ENCODE results near the gene TMTC1. TPM values are rescaled to one million over a fixed set of nuclear protein-coding genes. Genes with fewer than 3 reads are reported as not detected.

The TMTC1 gene
- total RNA-seq, 2 experiments from 2014 or later = not detected

- H3K4me1 Mint-ChIP-seq (ENCODE audit: low read depth) = no peaks in the 10 kb centered on the region
- ATAC-seq = no peak
- ChIA-PET POLR2A (no interaction called here), CTCF (no interaction called here)
- no peak for DNase-seq
- H3K36me3 Mint-ChIP-seq (ENCODE audit: low read depth) = no peaks in the 10 kb centered on the region
- no peak overlapping the region for H3K27ac Mint-ChIP-seq
- no peaks in the 10 kb centered on the region for H3K9me3 Mint-ChIP-seq (ENCODE audit: insufficient read depth)
- H3K27me3 Mint-ChIP-seq (ENCODE audit: low read depth) = no peaks in the 10 kb centered on the region
- no peak overlapping the region for H3K4me3 Mint-ChIP-seq
Observed at GRCh38 chr12:29671742-29672141, 112.0 kb downstream of the TMTC1 start.

DNA sequence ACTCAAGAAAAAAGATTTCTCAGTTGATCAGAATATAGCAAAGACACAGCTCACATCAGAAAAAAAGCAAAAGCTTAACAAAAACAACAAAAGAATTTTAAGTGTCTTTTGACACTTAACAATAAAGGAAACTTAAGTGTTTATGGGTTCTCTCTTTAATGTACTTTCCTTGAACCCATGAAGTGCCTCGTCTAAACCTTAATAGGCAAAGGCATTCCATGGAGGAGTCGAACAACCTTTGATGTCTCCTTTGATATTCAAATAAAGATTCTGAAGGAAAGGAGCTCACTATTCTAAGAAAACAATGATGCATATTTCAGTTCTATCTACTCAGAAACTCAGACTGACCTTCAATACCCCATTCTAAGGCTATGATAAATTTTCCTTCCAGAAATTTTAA lies 116.7 kb downstream of the TMTC1 start:
- Mint-ChIP-seq H3K9me3 (ENCODE audit: insufficient read depth) (no peaks in the 10 kb centered on the region), H3K4me3 (no peak overlapping the region), H3K36me3 (ENCODE audit: low read depth) (no peaks in the 10 kb centered on the region), H3K4me1 (ENCODE audit: low read depth) (no peaks in the 10 kb centered on the region), H3K27ac (no peak overlapping the region), H3K27me3 (ENCODE audit: low read depth) (no peaks in the 10 kb centered on the region)
- ATAC-seq (no peak), DNase-seq (no peak)
- POLR2A ChIA-PET = no interaction called here
- CTCF ChIA-PET = no interaction called here

- H3K4me1 Mint-ChIP-seq (ENCODE audit: low read depth) = no peaks in the 10 kb centered on the region
- no peak overlapping the region for H3K27ac Mint-ChIP-seq
- no peaks in the 10 kb centered on the region for H3K9me3 Mint-ChIP-seq (ENCODE audit: insufficient read depth)
- H3K4me3 Mint-ChIP-seq = no peak overlapping the region
- no peaks in the 10 kb centered on the region for H3K36me3 Mint-ChIP-seq (ENCODE audit: low read depth)
- ATAC-seq (no peak), DNase-seq (no peak)
- CTCF ChIA-PET = no interaction called here
- no peaks in the 10 kb centered on the region for H3K27me3 Mint-ChIP-seq (ENCODE audit: low read depth)
- POLR2A ChIA-PET = no interaction called here
Observed at GRCh38 chr12:29665107-29665506, 118.6 kb downstream of the TMTC1 start.

DNA sequence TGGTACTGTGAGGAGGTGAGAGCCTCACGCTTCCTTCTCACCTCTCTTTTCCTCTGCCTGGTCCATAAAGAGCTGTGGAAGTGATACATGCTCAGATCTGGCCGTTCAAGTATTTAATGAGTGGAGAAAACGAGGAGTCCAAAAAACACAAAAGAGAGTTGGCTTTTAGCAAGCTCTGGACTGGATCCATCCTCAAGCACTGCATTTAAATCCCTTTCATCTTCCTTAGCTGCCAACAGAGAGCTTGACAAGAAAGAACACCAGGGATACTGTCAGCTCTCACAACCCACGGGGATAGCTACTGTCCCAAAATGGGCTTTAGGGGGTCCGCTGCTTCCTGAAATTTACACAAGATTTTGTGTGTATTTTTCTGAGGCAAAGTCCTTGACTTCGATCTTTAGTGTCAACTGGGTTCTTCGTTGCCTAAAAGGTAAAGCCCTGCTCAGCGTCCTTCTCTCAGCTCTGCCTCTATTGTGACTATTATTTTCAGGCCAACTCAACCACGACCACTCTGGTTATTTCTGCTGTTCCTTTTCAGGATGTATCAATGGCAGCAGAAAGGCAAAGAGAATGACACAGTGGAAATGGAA lies 120.9 kb downstream of the TMTC1 start:
- no peak for ATAC-seq
- ChIA-PET POLR2A (no interaction called here), CTCF (no interaction called here)
- no peak overlapping the region for H3K27ac Mint-ChIP-seq
- no peaks in the 10 kb centered on the region for H3K27me3 Mint-ChIP-seq (ENCODE audit: low read depth)
- H3K36me3 Mint-ChIP-seq (ENCODE audit: low read depth) = no peaks in the 10 kb centered on the region
- H3K4me3 Mint-ChIP-seq = no peak overlapping the region
- no peaks in the 10 kb centered on the region for H3K9me3 Mint-ChIP-seq (ENCODE audit: insufficient read depth)
- H3K4me1 Mint-ChIP-seq (ENCODE audit: low read depth) = no peaks in the 10 kb centered on the region
- no peak for DNase-seq

- no peak for ATAC-seq
- DNase-seq = no peak
- Mint-ChIP-seq H3K27ac (no peak overlapping the region), H3K9me3 (ENCODE audit: insufficient read depth) (no peaks in the 10 kb centered on the region), H3K4me3 (no peak overlapping the region), H3K4me1 (ENCODE audit: low read depth) (no peaks in the 10 kb centered on the region), H3K27me3 (ENCODE audit: low read depth) (no peaks in the 10 kb centered on the region), H3K36me3 (ENCODE audit: low read depth) (no peaks in the 10 kb centered on the region)
- ChIA-PET POLR2A (no interaction called here), CTCF (no interaction called here)
Observed at GRCh38 chr12:29660847-29661246, 122.9 kb downstream of the TMTC1 start.

GRCh38 chr12:29656762-29657538 lies 126.8 kb downstream of the TMTC1 start:
- no peak overlapping the region for H3K4me3 Mint-ChIP-seq
- H3K27ac Mint-ChIP-seq = no peak overlapping the region
- H3K36me3 Mint-ChIP-seq (ENCODE audit: low read depth) = no peaks in the 10 kb centered on the region
- H3K27me3 Mint-ChIP-seq (ENCODE audit: low read depth) = no peaks in the 10 kb centered on the region
- DNase-seq = no peak
- CTCF ChIA-PET = no interaction called here
- no peaks in the 10 kb centered on the region for H3K9me3 Mint-ChIP-seq (ENCODE audit: insufficient read depth)
- ATAC-seq = no peak
- H3K4me1 Mint-ChIP-seq (ENCODE audit: low read depth) = no peaks in the 10 kb centered on the region
- POLR2A ChIA-PET = no interaction called here

GRCh38 chr12:29655861-29656260 lies 127.9 kb downstream of the TMTC1 start:
- Mint-ChIP-seq H3K9me3 (ENCODE audit: insufficient read depth) (no peaks in the 10 kb centered on the region), H3K4me1 (ENCODE audit: low read depth) (no peaks in the 10 kb centered on the region), H3K27ac (no peak overlapping the region), H3K4me3 (no peak overlapping the region), H3K36me3 (ENCODE audit: low read depth) (no peaks in the 10 kb centered on the region), H3K27me3 (ENCODE audit: low read depth) (no peaks in the 10 kb centered on the region)
- DNase-seq = no peak
- ATAC-seq = no peak
- ChIA-PET POLR2A (no interaction called here), CTCF (no interaction called here)

- POLR2A ChIA-PET = no interaction called here
- H3K4me1 Mint-ChIP-seq (ENCODE audit: low read depth) = no peaks in the 10 kb centered on the region
- no peak overlapping the region for H3K4me3 Mint-ChIP-seq
- no peaks in the 10 kb centered on the region for H3K9me3 Mint-ChIP-seq (ENCODE audit: insufficient read depth)
- H3K27me3 Mint-ChIP-seq (ENCODE audit: low read depth) = no peaks in the 10 kb centered on the region
- no peaks in the 10 kb centered on the region for H3K36me3 Mint-ChIP-seq (ENCODE audit: low read depth)
- no peak for ATAC-seq
- DNase-seq = no peak
- CTCF ChIA-PET = no interaction called here
- H3K27ac Mint-ChIP-seq = no peak overlapping the region
Observed at GRCh38 chr12:29653286-29653685, 130.5 kb downstream of the TMTC1 start.

DNA sequence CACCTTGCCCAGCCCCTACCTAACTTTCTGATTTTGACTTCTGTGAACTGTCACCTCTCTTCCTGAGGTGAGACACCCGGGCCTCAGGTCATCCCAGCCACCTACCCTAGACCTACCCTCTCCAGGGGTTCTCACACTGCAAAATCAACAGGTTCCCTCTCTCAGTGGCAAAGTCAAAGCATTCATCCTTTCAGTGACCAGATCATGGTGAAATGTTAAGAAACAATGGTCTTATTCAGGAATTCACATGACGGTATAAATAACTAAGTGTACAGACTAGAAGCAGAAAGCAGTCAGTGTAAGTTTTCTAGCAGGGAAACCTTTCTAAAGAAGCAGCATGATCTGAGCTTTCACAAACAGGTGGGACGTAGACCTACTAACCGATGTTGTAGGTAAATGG lies 133.4 kb downstream of the TMTC1 start:
- Mint-ChIP-seq H3K9me3 (ENCODE audit: insufficient read depth) (no peaks in the 10 kb centered on the region), H3K36me3 (ENCODE audit: low read depth) (no peaks in the 10 kb centered on the region), H3K4me3 (no peak overlapping the region), H3K27me3 (ENCODE audit: low read depth) (no peaks in the 10 kb centered on the region), H3K4me1 (ENCODE audit: low read depth) (no peaks in the 10 kb centered on the region), H3K27ac (no peak overlapping the region)
- ChIA-PET CTCF (no interaction called here), POLR2A (no interaction called here)
- DNase-seq = no peak
- no peak for ATAC-seq

DNA sequence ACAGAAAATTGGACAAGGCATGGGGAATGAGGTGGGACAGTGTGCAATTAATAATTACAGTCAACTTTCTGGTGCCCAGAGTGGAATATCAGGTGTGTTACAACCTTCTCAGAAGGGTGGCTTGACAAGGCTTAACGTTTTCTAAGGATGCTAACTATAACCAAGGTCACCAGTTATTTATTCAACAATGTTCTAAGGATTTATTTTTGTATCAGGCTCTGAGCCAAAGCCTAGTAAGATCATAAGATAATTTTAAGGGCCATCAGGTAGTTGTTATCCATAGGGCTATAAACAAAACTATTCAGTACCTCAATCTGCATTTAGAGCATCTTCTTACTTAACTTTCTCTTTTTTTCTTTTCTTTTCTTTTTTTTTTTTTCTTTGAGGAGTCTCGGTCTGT lies 134.0 kb downstream of the TMTC1 start:
- Mint-ChIP-seq H3K27me3 (ENCODE audit: low read depth) (no peaks in the 10 kb centered on the region), H3K4me1 (ENCODE audit: low read depth) (no peaks in the 10 kb centered on the region), H3K4me3 (no peak overlapping the region), H3K9me3 (ENCODE audit: insufficient read depth) (no peaks in the 10 kb centered on the region), H3K36me3 (ENCODE audit: low read depth) (no peaks in the 10 kb centered on the region), H3K27ac (no peak overlapping the region)
- DNase-seq (no peak), ATAC-seq (no peak)
- POLR2A ChIA-PET = no interaction called here
- CTCF ChIA-PET = no interaction called here

DNA sequence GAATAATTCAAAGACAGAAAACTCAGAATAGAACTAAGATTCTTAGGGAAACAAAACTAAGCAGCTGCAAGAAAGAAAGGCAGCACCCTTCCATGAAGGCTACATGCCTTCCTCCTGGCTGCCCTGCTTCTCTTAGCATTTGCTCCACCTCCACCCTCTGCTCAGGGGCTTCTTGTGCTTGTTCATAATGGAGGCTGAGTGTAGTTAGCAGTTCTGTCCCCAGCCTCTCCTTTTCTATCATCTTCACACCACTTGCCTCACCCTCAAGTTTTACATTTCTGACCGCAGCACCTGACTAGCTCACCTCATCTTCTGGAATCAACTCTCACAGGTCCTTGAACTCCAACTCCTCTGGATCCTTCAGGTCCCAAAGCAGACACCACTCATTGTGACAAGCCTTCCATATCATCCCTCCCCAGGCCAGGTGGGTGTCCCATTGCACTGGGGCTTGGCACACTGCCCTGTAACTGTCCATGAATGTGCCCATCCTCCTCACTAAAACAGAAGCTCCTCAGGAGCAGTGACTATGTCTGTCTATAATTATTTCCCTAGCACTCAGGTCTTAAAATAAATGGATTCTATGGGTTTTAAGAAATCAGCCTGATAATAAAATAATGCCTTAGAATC lies 139.1 kb downstream of the TMTC1 start:
- Mint-ChIP-seq H3K36me3 (ENCODE audit: low read depth) (no peaks in the 10 kb centered on the region), H3K9me3 (ENCODE audit: insufficient read depth) (no peaks in the 10 kb centered on the region), H3K27me3 (ENCODE audit: low read depth) (no peaks in the 10 kb centered on the region), H3K4me1 (ENCODE audit: low read depth) (no peaks in the 10 kb centered on the region), H3K27ac (no peak overlapping the region), H3K4me3 (no peak overlapping the region)
- ChIA-PET CTCF (no interaction called here), POLR2A (no interaction called here)
- ATAC-seq (peak; percentile 60), DNase-seq (peak; percentile 21)

DNA sequence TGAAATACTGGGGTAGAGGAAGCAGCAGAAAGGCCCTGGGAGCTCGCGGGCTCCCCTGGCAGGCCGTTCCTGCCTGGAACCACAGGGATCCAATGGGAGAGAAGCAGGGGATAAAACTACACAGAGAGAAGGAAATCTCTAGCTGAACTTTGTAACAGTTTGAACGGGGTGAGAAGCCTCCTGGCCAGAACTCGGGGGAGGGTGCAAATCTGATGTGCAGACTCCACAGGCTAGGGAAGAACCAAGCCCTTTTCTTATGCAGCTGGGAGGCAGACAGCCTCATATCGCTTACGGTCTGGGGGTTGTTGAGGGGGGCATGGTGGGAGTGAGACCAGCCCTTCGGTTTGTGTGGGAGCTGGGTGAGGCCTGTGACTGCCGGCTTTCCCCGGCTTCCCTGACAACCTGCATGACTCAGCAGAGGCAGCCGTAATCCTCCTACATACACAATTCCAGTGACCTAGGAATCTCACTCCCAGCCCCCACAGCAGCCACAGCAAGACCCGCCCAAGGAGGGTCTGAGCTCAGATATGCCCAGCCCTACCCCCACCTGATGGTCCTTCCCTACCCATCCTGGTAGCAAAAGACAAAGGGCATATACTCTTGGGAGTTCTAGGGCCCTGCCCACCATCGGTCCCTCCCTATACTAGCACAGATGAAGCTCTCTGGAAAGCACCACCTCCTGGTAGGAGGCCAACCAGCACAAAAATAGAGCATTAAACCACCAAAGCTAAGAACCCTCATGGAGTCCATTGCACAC lies 143.0 kb downstream of the TMTC1 start:
- Mint-ChIP-seq H3K9me3 (ENCODE audit: insufficient read depth) (no peaks in the 10 kb centered on the region), H3K36me3 (ENCODE audit: low read depth) (no peaks in the 10 kb centered on the region), H3K4me1 (ENCODE audit: low read depth) (no peaks in the 10 kb centered on the region), H3K27ac (no peak overlapping the region), H3K4me3 (no peak overlapping the region), H3K27me3 (ENCODE audit: low read depth) (no peaks in the 10 kb centered on the region)
- DNase-seq = no peak
- CTCF ChIA-PET = no interaction called here
- POLR2A ChIA-PET = no interaction called here
- ATAC-seq = no peak

Measured in activated CD8-positive, alpha-beta T cell treated with anti-CD3 and anti-CD28 coated beads, Interleukin-2, amount 10 ng/mL, durations not matched to agents 7 days and 5 days (primary cell).